HCT116 (cell line): Measurements from ENCODE around the gene RBM19. TPM values are rescaled to one million over a fixed set of nuclear protein-coding genes. Genes with fewer than 3 reads are reported as not detected.

ENCODE experiments used
- ATAC-seq: fragments of 200-7000 bp; cut with Tn5 transposase; 2 replicates; pipeline ENCODE4 v1.9.1; 2020; ENCODE audit warnings: mild to moderate bottlenecking, moderate library complexity
- BruUV-seq: library from RNA; stranded (reverse); fragments of 400-500 nt; replicated peaks from 2 replicates; lab custom pipeline; 2021; lab: Mats Ljungman, UMichigan
- CTCF ChIA-PET: fragments of 300-600 bp; sonication (Branson Sonifier 250); formaldehyde crosslinking; loops from one replicate; lab custom pipeline; 2021; ENCODE audit warnings: antibody characterized with exemption; lab: Charles Lee
- POLR2A ChIA-PET: fragments of 300-600, 350-600 bp; sonication (Branson Sonifier 250); formaldehyde crosslinking; loops from one replicate; lab custom pipeline; 2021; ENCODE audit warnings: antibody characterized with exemption; lab: Charles Lee
- RAD21 ChIA-PET, 2 experiments: fragments of 300-600 bp; sonication (Branson Sonifier 250); formaldehyde crosslinking; loops; one replicate each; lab custom pipeline; 2023; ENCODE audit warnings: low total read pairs in 2 of 2; ENCODE audit not compliant: uncharacterized antibody in 2 of 2, unreplicated experiment in 2 of 2, low non-redundant PET in 1 of 2; lab: Charles Lee
- DNase-seq: peaks from one replicate; pipeline ENCODE4 v3.0.0-alpha.2; 2010; ENCODE audit warnings: low read depth, low spot score
- H2AFZ ChIP-seq: fragments of 200-600 bp; shearing (Covaris generic), sonication (generic); 2 replicates; pipeline ENCODE4 v1.6.1; 2017; ENCODE audit warnings: low read depth, mixed run types, mixed read lengths, antibody characterized with exemption, low read length; ENCODE audit not compliant: poor library complexity, severe bottlenecking
- H3K27ac ChIP-seq: 2 replicates; pipeline ENCODE4 v1.5.1; 2012; ENCODE audit warnings: low read depth, low read length
- H3K27me3 ChIP-seq: fragments of 200-600 bp; sonication (generic); 2 replicates; pipeline ENCODE4 v1.6.1; 2016; ENCODE audit warnings: mixed run types, low read length, mixed read lengths; ENCODE audit not compliant: insufficient read depth
- H3K36me3 ChIP-seq, 2 experiments: fragments of 200-500 bp in 1 of 2; fragments of 200-600 bp in 1 of 2; sonication (Bioruptor generic) in 1 of 2; sonication (generic) in 1 of 2; 2 replicates each; pipeline versions ENCODE4 v1.5.1 to v1.6.1; 2014 to 2016; ENCODE audit warnings: low read length in 2 of 2, inconsistent platforms in 1 of 2, mixed read lengths in 1 of 2, mixed run types in 1 of 2; ENCODE audit not compliant: insufficient read depth in 2 of 2, control insufficient read depth in 1 of 2
- H3K4me1 ChIP-seq, 2 experiments: fragments of 200-600 bp in 1 of 2; sonication (generic) in 1 of 2; 2 replicates each; pipeline versions ENCODE4 v1.5.1 to v1.6.1; 2012 to 2017; ENCODE audit warnings: low read length in 2 of 2, inconsistent platforms in 1 of 2, mild to moderate bottlenecking in 1 of 2, mixed read lengths in 1 of 2, mixed run types in 1 of 2, moderate library complexity in 1 of 2; ENCODE audit not compliant: insufficient read depth in 2 of 2, control insufficient read depth in 1 of 2
- H3K4me2 ChIP-seq: fragments of 200-600 bp; sonication (generic); 2 replicates; pipeline ENCODE4 v1.6.1; 2017; ENCODE audit warnings: mixed run types, low read length, mixed read lengths
- H3K4me3 ChIP-seq, 2 experiments: fragments of 200-600 bp in 1 of 2; sonication (generic) in 1 of 2; replicated peaks in 1 of 2; 2 replicates each; pipeline ENCODE4 v1.5.1; 2011 to 2016; ENCODE audit warnings: low read length in 2 of 2, control low read depth in 1 of 2, low read depth in 1 of 2, mild to moderate bottlenecking in 1 of 2, mixed read lengths in 1 of 2, mixed run types in 1 of 2
- H3K79me2 ChIP-seq: fragments of 200-600 bp; sonication (generic); 2 replicates; pipeline ENCODE4 v1.6.1; 2017; ENCODE audit warnings: mild to moderate bottlenecking, mixed run types, low read length, moderate library complexity, mixed read lengths; ENCODE audit not compliant: insufficient read depth
- H3K9ac ChIP-seq: fragments of 200-600 bp; sonication (generic); 2 replicates; pipeline ENCODE4 v1.6.1; 2016; ENCODE audit warnings: low read length, mixed read lengths
- H3K9me2 ChIP-seq: fragments of 200-600 bp; sonication (generic), shearing (Covaris generic); 2 replicates; pipeline ENCODE4 v1.6.1; 2017; ENCODE audit warnings: mixed run types, mild to moderate bottlenecking, moderate library complexity; ENCODE audit not compliant: insufficient read depth
- H3K9me3 ChIP-seq, 2 experiments: fragments of 200-500 bp in 1 of 2; fragments of 200-600 bp in 1 of 2; sonication (Bioruptor generic) in 1 of 2; sonication (generic) in 1 of 2; 2 replicates each; pipeline ENCODE4 v1.6.1; 2014 to 2017; ENCODE audit warnings: low read length in 2 of 2, mixed read lengths in 2 of 2, inconsistent platforms in 1 of 2, low read depth in 1 of 2, mild to moderate bottlenecking in 1 of 2, mixed run types in 1 of 2, moderate library complexity in 1 of 2; ENCODE audit not compliant: control insufficient read depth in 1 of 2, insufficient read depth in 1 of 2
- H4K20me1 ChIP-seq: fragments of 200-600 bp; sonication (generic), shearing (Covaris generic); 2 replicates; pipeline ENCODE4 v1.6.1; 2017; ENCODE audit warnings: mixed run types, mild to moderate bottlenecking, moderate library complexity; ENCODE audit not compliant: insufficient read depth
- CEBPB ChIP-seq: IDR thresholded peaks from 2 replicates; pipeline ENCODE4 v1.6.1; 2012; ENCODE audit warnings: low read depth
- EGR1 ChIP-seq: IDR thresholded peaks from 2 replicates; pipeline ENCODE4 v1.6.1; 2012; ENCODE audit warnings: low read depth
- FOSL1 ChIP-seq: IDR thresholded peaks from 2 replicates; pipeline ENCODE4 v1.6.1; 2012; ENCODE audit warnings: low read depth
- POLR2AphosphoS5 ChIP-seq: IDR thresholded peaks from 2 replicates; pipeline ENCODE4 v1.6.1; 2011; ENCODE audit warnings: mild to moderate bottlenecking, low read depth, low read length, moderate library complexity
- RAD21 ChIP-seq: IDR thresholded peaks from 2 replicates; pipeline ENCODE4 v1.6.1; 2012; ENCODE audit warnings: low read depth, mild to moderate bottlenecking
- SIN3A ChIP-seq: IDR thresholded peaks from 2 replicates; pipeline ENCODE4 v1.6.1; 2012; ENCODE audit warnings: low read depth
- SP1 ChIP-seq: IDR thresholded peaks from 2 replicates; pipeline ENCODE4 v1.6.1; 2012; ENCODE audit warnings: low read depth
- YY1 ChIP-seq: IDR thresholded peaks from 2 replicates; pipeline ENCODE4 v1.6.1; 2011; ENCODE audit warnings: low read length, low read depth, moderate library complexity, mild to moderate bottlenecking; ENCODE audit not compliant: insufficient replicate concordance; ENCODE audit errors: extremely low read depth
- ZFX ChIP-seq: fragments of 450-650 bp; IDR thresholded peaks from 2 replicates; pipeline ENCODE4 v1.6.1; 2017
- ZNF274 ChIP-seq: fragments of 200-500 bp; sonication (Bioruptor generic); IDR thresholded peaks from 2 replicates; pipeline ENCODE4 v1.6.1; 2014; ENCODE audit warnings: mild to moderate bottlenecking, low read depth, low read length, inconsistent platforms
- intact Hi-C: fragments of 100-400 bp; cut with micrococcal nuclease; formaldehyde crosslinking; loops from 2 replicates; pipeline ENCODE4 v1.10.0; 2022
- total RNA-seq: library from RNA; stranded (reverse); gene quantifications from one replicate; pipeline ENCODE4 v1.2.1, GENCODE V29; 2021; ENCODE audit not compliant: unreplicated experiment
- TF ChIP-seq, protein P1 (sequence below): IDR thresholded peaks from 2 replicates; pipeline ENCODE4 v1.6.1; 2012; ENCODE audit warnings: low read depth
- TF ChIP-seq, protein P2 (sequence below), 3 experiments: fragments of 200-600 bp in 1 of 3; sonication (generic) in 1 of 3; IDR thresholded peaks in 2 of 3; conservative IDR thresholded peaks in 1 of 3; 2 replicates each; pipeline ENCODE4 v1.5.1; 2012 to 2017; ENCODE audit warnings: low read depth in 2 of 3, low read length in 2 of 3, antibody characterized with exemption in 1 of 3, borderline replicate concordance in 1 of 3, control low read depth in 1 of 3, mild to moderate bottlenecking in 1 of 3, mixed read lengths in 1 of 3, mixed run types in 1 of 3, moderate library complexity in 1 of 3; ENCODE audit not compliant: insufficient read depth in 1 of 3

RBM19 gene
- total RNA-seq, 1 experiment from 2014 or later = 30.7 TPM

DNA sequence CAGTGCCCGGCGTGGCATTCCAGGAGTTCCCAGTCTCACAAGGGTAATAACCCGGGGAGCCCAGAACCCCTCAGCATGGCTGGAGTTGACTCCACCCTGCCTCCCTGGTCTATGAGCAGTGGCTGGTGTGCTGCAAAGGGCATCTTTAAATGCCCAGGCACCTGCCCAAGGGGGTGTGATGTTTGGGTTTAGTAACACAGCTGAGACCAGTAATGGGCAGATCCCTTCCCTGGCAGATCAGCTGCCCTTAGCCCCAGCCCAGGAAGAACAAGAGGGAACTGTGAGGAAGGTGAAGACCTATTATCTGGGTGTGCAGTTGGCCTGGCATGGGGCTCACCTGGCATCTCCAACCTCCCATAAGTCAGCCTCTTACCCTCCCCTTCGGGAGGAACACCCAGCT, 35.9 kb downstream of the RBM19 start (continued):
- TF ChIP-seq YY1 (no peak), SP1 (no peak), ZFX (no peak), RAD21 (no peak), POLR2AphosphoS5 (no peak), ZNF274 (no peak), FOSL1 (no peak)
- TF ChIP-seq, protein P1, sequence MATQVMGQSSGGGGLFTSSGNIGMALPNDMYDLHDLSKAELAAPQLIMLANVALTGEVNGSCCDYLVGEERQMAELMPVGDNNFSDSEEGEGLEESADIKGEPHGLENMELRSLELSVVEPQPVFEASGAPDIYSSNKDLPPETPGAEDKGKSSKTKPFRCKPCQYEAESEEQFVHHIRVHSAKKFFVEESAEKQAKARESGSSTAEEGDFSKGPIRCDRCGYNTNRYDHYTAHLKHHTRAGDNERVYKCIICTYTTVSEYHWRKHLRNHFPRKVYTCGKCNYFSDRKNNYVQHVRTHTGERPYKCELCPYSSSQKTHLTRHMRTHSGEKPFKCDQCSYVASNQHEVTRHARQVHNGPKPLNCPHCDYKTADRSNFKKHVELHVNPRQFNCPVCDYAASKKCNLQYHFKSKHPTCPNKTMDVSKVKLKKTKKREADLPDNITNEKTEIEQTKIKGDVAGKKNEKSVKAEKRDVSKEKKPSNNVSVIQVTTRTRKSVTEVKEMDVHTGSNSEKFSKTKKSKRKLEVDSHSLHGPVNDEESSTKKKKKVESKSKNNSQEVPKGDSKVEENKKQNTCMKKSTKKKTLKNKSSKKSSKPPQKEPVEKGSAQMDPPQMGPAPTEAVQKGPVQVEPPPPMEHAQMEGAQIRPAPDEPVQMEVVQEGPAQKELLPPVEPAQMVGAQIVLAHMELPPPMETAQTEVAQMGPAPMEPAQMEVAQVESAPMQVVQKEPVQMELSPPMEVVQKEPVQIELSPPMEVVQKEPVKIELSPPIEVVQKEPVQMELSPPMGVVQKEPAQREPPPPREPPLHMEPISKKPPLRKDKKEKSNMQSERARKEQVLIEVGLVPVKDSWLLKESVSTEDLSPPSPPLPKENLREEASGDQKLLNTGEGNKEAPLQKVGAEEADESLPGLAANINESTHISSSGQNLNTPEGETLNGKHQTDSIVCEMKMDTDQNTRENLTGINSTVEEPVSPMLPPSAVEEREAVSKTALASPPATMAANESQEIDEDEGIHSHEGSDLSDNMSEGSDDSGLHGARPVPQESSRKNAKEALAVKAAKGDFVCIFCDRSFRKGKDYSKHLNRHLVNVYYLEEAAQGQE = no peak
- TF ChIP-seq, all 23 proteins: peak for 0

DNA sequence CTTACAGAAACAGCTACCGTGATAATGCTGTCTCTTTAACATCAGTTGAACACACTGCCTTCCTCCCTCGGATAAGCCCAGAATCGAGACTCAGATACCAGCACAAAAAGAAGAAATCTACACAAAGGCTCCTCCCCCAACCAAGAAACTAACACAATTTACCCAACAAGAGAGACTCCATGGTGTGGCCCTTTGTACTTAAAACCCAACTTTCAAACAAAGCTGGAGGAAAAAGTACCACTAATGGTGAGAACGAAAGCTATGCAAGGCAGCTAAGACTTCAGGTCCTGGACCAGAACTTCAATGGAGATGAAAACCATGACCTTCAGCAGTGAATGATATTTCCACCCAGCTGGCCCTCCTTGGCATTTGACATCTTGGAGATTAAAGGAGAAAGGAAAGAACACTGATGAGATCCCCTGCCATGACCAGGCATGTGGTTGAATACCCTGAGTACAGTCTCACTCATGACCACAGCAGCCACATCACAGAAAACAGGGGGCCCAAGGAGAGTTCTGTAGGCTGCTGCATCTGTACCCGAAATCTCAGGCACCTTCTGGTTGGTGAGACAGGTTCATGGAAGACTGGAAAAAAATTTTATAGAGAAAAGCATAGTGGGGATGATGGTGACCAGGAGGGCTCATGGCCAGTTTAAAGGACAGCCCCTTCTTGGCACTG, 36.7 kb downstream of the RBM19 start:
- ChIA-PET CTCF (no interaction called here), POLR2A (no interaction called here)
- BruUV-seq = no TSS peak
- no peaks in the 10 kb centered on the region for H3K9me2 ChIP-seq
- no peak overlapping the region for H3K9ac ChIP-seq
- intact Hi-C loops = no loop called here
- H4K20me1 ChIP-seq = no peaks in the 10 kb centered on the region
- H3K27me3 ChIP-seq = no peaks in the 10 kb centered on the region
- no peak for TF ChIP-seq POLR2AphosphoS5
- no peak for TF ChIP-seq ZFX
- no peak for TF ChIP-seq EGR1
- TF ChIP-seq SIN3A = no peak
- TF ChIP-seq, protein P2, sequence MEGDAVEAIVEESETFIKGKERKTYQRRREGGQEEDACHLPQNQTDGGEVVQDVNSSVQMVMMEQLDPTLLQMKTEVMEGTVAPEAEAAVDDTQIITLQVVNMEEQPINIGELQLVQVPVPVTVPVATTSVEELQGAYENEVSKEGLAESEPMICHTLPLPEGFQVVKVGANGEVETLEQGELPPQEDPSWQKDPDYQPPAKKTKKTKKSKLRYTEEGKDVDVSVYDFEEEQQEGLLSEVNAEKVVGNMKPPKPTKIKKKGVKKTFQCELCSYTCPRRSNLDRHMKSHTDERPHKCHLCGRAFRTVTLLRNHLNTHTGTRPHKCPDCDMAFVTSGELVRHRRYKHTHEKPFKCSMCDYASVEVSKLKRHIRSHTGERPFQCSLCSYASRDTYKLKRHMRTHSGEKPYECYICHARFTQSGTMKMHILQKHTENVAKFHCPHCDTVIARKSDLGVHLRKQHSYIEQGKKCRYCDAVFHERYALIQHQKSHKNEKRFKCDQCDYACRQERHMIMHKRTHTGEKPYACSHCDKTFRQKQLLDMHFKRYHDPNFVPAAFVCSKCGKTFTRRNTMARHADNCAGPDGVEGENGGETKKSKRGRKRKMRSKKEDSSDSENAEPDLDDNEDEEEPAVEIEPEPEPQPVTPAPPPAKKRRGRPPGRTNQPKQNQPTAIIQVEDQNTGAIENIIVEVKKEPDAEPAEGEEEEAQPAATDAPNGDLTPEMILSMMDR (IDR thresholded peaks at IDR 0.05 in 2 of 3, conservative IDR thresholded peaks at IDR 0.05 in 1 of 3; ENCODE audit: borderline replicate concordance in 1 of 3, insufficient read depth in 1 of 3, low read depth in 2 of 3, low read length in 2 of 3) = no peak
- TF ChIP-seq, protein P1 = no peak
- no peak for TF ChIP-seq CEBPB
- TF ChIP-seq, all 23 proteins: peak for 0
- no peak for DNase-seq
- no peaks in the 10 kb centered on the region for H3K9me3 ChIP-seq
- RAD21 ChIA-PET = no interaction called here
- no peak overlapping the region for H3K4me3 ChIP-seq
- H3K36me3 ChIP-seq = peaks cover 2 to 27% of the 10 kb centered on the region in 2 experiments; a peak in 3 of 4 replicates
- no peak overlapping the region for H3K4me2 ChIP-seq
- no peaks in the 10 kb centered on the region for H3K4me1 ChIP-seq
- ATAC-seq = no peak
- no peak overlapping the region for H2AFZ ChIP-seq
- H3K27ac ChIP-seq = no peak overlapping the region
- no peaks in the 10 kb centered on the region for H3K79me2 ChIP-seq
